GM12874 (cell line): ENCODE data around the gene COL5A1.

Source experiments
- TF ChIP-seq, protein P1 (sequence below): IDR thresholded peaks from 2 replicates; pipeline ENCODE4 v1.5.1; 2011; ENCODE audit warnings: low read depth, mild to moderate bottlenecking, control low read depth, low read length, moderate library complexity; ENCODE audit not compliant: insufficient read depth

Gene COL5A1

DNA sequence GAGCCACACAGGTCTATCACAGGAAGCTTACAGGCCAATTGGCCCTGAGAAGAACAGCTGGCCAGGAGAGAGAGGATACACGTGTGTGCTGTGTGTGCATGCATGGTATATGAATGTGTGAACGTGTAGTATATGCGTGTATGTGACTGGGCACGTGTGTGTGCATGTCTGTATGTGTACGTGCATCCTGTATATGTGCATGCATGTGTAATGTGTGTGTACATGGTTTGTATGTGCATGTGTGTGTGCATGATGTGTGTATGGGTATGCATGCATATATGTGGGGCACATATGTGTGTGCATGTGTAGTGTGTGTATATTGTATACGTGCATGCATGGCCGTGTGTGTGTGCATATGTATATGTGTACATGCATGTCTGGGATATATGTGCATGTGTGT, 182.0 kb downstream of the COL5A1 start:
- TF ChIP-seq, protein P1, sequence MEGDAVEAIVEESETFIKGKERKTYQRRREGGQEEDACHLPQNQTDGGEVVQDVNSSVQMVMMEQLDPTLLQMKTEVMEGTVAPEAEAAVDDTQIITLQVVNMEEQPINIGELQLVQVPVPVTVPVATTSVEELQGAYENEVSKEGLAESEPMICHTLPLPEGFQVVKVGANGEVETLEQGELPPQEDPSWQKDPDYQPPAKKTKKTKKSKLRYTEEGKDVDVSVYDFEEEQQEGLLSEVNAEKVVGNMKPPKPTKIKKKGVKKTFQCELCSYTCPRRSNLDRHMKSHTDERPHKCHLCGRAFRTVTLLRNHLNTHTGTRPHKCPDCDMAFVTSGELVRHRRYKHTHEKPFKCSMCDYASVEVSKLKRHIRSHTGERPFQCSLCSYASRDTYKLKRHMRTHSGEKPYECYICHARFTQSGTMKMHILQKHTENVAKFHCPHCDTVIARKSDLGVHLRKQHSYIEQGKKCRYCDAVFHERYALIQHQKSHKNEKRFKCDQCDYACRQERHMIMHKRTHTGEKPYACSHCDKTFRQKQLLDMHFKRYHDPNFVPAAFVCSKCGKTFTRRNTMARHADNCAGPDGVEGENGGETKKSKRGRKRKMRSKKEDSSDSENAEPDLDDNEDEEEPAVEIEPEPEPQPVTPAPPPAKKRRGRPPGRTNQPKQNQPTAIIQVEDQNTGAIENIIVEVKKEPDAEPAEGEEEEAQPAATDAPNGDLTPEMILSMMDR, result no peak

DNA sequence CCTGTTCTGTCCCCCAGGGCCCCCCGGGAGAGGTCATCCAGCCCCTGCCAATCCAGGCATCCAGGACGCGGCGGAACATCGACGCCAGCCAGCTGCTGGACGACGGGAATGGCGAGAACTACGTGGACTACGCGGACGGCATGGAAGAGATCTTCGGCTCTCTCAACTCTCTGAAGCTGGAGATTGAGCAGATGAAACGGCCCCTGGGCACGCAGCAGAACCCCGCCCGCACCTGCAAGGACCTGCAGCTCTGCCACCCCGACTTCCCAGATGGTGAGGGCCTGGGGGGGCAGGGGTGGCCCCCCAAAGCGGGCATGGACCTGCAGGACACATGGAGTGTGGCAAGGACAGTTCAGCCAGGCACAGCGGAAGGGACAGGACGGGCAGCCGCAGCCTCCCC, 183.0 kb downstream of the COL5A1 start:
- TF ChIP-seq, protein P1, result no peak

DNA sequence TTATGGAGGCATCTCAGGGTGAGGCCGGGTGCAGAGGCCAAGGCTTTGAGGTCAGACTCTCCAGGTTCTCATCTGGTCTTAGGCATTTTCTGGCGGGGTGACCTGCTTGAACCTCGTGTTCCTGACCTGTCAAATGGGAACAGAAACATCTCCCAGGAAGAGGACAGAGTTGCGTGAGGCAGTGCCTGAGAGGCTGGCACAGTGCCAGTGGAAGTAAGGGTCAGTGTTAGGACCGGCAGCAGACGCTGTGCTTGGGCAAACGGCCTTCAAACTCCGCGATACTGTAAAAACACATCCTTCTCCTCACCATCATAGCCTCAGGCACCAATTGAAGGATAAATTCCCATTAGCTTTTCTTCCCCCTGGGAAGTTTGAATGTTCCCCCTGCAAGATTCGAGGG, 183.4 kb downstream of the COL5A1 start:
- TF ChIP-seq, protein P1, result no peak

DNA sequence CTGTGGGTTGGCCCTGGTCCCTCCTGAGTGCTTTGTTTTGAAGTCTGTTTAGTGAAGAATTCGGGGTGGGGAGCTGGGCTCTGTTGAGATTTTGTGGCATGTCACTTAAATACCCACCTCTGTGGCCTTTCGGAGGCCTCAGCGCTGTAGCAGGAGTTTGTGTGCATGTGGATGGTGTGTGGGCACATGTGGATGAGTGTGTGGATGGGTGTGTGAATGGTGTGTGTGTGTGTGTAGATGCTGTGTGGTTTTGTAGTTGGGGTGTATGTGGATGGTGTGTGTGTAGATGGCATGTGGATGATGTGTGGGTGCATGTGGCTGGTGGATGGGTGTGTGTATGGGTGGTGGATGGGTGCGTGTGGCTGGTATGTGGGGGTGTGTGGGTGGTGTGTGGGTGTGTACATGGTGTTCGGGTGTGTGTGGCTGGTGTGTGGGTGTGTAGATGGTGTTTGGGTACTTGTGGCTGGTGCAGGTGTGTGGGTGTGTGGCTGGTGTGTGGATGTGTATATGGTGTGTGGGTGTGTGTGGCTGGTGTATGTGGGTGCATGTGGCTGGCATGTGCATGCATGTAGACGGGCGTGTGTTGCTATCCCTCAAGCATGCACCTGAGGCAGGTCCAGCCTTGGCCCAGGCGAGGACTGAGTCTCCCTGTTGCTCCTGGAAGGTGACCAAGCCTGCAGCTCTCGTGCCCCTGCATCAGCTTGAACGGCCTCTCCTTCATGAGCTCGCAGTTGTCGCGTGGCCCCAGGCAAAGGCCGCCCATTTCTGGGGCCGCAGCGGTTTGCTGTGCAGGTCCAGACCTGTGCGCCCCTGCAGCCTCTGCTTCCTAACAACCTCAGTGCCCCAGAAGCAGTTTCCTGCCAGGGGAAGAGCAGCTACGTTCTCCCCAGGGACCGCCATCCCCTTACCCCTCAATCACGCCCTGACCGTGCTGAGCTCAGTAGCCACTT, 185.0 kb downstream of the COL5A1 start:
- TF ChIP-seq, protein P1, result no peak

DNA sequence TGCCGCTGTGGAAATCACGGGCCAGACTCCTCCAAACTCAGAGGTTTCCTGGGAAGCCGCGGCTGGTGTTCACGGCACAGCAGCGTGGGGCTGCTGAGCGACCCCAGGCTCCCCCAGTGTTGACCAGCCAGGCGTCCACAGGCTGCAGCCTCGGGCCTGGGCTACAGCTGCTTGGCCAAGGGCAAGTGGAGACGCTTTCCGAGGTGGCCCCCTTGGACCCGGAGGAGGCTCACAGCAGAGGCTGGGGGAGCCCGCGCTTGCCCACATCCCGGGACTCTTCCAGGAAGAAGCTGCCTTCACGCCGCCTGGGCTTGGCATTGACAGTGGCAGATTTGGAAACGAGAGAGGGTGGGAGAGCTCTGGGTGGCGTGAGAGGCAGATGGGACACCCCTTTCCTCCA, 186.0 kb downstream of the COL5A1 start:
- TF ChIP-seq, protein P1, result no peak

DNA sequence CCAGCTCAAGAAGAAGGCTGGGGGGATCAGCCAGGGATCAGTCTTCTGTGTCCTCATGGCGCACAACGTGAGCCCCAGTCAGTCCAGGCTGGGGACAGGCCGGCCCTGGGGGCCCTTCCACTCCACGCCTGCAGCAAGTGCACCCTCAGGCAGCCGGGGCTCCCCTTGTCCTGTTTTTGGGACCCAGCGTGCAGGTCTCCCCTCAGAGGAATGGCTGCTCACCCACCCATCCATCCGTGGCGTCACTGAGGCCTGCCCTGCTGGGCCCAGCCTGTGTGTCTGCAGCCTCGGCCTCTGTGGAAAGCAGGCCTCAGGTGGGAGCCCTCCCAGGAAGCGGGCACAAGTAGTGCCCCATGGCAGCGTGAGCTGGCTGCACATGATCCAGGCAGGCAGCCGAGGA, 186.4 kb downstream of the COL5A1 start:
- TF ChIP-seq, protein P1, result no peak

DNA sequence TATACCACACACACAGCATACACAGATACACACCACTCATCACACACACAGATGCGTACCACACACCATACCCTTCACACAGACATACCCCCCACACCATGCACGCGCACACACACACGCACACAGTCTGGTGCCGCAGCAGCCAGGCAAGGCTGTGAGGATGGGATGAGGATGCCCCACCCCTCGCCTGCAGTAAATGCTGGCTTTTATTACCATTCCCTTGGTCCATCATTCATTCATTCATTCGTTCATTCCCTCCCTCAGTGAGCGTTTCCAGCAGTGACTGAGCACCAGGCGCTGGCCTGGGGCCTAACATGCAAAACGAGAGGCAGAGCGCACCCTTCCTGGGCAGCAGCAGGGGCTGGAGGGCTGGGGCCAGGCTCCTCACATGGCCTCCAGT, 187.3 kb downstream of the COL5A1 start:
- TF ChIP-seq, protein P1, result no peak
